ENCODE data around the gene NAV1. TPM values are rescaled to one million over a fixed set of nuclear protein-coding genes. Genes with fewer than 3 reads are reported as not detected.
A peak's percentile ranks its signal among the peaks of the same experiment; 100 is the strongest.

NAV1 gene
- total and polyA plus RNA-seq, 11 donors = 30.5 to 107 (median 73.4) TPM

- peak overlapping the region in 1 of 12 donors; percentile 90 for H3K27ac ChIP-seq
- H3K4me3 ChIP-seq = no peak overlapping the region
- ATAC-seq = no peak
- TF ChIP-seq POLR2A (IDR thresholded peaks at IDR 0.05) = no peak
- TF ChIP-seq CTCF (IDR thresholded peaks at IDR 0.05) = no peak
- no peaks in the 10 kb centered on the region for H3K9me3 ChIP-seq
- no peak for DNase-seq
- no peaks in the 10 kb centered on the region for H3K27me3 ChIP-seq
- intact Hi-C loops (cut with DNase I) = loop anchor here in 3 of 10 donors (5.0 to 10.0 kb wide), 4 partner anchors 48 to 451 kb away; partner anchors contain the start of gene RNPEP (in 1 of the 3)
- peaks cover 4 to 74% (median 53%) of the 10 kb centered on the region in 12 donors for H3K4me1 ChIP-seq
- 64 to 79% (median 74%) methylated on average over 4 of the region's 4 CpGs for WGBS, 4 donors
- no peaks in the 10 kb centered on the region for H3K36me3 ChIP-seq
Measured at GRCh38 chr1:201533836-201534235, 5.1 kb upstream of the NAV1 start.

GRCh38 chr1:201535046-201535918 is 3.6 kb upstream of the NAV1 start:
- no peak for ATAC-seq
- Histone ChIP-seq H3K4me1 (peaks cover 4 to 80% (median 52%) of the 10 kb centered on the region in 12 donors), H3K27me3 (no peaks in the 10 kb centered on the region), H3K4me3 (no peak overlapping the region), H3K27ac (peak overlapping the region in 9 of 12 donors; percentile 20 to 90 (median 53)), H3K36me3 (no peaks in the 10 kb centered on the region), H3K9me3 (no peaks in the 10 kb centered on the region)
- TF ChIP-seq POLR2A (IDR thresholded peaks at IDR 0.05) = no peak
- no peak for TF ChIP-seq CTCF (IDR thresholded peaks at IDR 0.05)
- intact Hi-C loops (cut with DNase I) = loop anchor here in 1 of 10 donors (10.0 kb wide), 1 partner anchor 450 kb away; the partner anchor contains the start of gene RNPEP
- DNase-seq = peak in 2 of 5 donors; percentile 45 to 60
- whole genome bisulfite sequencing, 4 donors = 57 to 71% (median 65%) methylated on average over 6 of the region's 6 CpGs

DNA sequence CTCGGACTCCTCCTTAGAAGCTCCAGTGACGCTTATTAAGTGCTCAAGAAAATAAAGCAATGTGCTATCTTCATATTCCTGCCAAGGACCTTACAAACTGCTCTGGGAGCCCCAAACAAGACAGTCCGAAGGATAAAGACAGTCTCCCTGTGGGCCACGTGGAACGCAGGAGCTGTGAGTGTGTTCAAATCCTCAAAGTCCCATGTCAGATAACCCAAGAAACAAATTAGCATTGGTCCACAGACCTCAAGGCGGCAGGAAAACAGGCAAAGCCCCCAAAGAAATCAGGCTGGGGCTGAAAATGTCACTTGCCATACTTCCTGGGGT is 3.0 kb upstream of the NAV1 start:
- TF ChIP-seq CTCF (IDR thresholded peaks at IDR 0.05) (no peak), POLR2A (IDR thresholded peaks at IDR 0.05) (no peak)
- intact Hi-C loops (cut with DNase I) = loop anchor here in 1 of 10 donors (10.0 kb wide), 1 partner anchor 449 kb away; the partner anchor contains the start of gene RNPEP
- Histone ChIP-seq H3K27me3 (no peaks in the 10 kb centered on the region), H3K4me3 (no peak overlapping the region), H3K9me3 (no peaks in the 10 kb centered on the region), H3K27ac (peak overlapping the region in 10 of 12 donors; percentile 6 to 90 (median 52)), H3K4me1 (peaks cover 4 to 80% (median 49%) of the 10 kb centered on the region in 12 donors), H3K36me3 (no peaks in the 10 kb centered on the region)
- peak in 1 of 4 donors; percentile 7 for ATAC-seq
- DNase-seq = no peak
- WGBS, 4 donors = 71 to 76% (median 74%) methylated on average over 6 of the region's 6 CpGs

- 78 to 87% (median 81%) methylated on average over 4 of the region's 4 CpGs for WGBS, 4 donors
- intact Hi-C loops (cut with DNase I) = loop anchor here in 1 of 10 donors (10.0 kb wide), 1 partner anchor 448 kb away; the partner anchor contains the start of gene RNPEP
- no peak overlapping the region for H3K4me3 ChIP-seq
- no peaks in the 10 kb centered on the region for H3K27me3 ChIP-seq
- ATAC-seq (peak in 2 of 4 donors; percentile 12 to 32), DNase-seq (peak in 2 of 5 donors; percentile 58 to 67)
- H3K27ac ChIP-seq = peak overlapping the region in 10 of 12 donors; percentile 7 to 90 (median 52)
- peaks cover 4 to 80% (median 47%) of the 10 kb centered on the region in 12 donors for H3K4me1 ChIP-seq
- TF ChIP-seq CTCF (IDR thresholded peaks at IDR 0.05) (no peak), POLR2A (IDR thresholded peaks at IDR 0.05) (no peak)
- no peaks in the 10 kb centered on the region for H3K36me3 ChIP-seq
- H3K9me3 ChIP-seq = no peaks in the 10 kb centered on the region
Measured at GRCh38 chr1:201536558-201536957, 2.4 kb upstream of the NAV1 start.

Measured in heart left ventricle (tissue), 16 donors.